SU-DHL-6 (cell line): ENCODE results near the gene HDGFL3.

Experiments
- CTCF ChIP-seq: fragments of 200-600 bp; sonication (generic); IDR thresholded peaks from one replicate; pipeline ENCODE4 v1.5.1; 2017; ENCODE audit warnings: antibody characterized with exemption, mild to moderate bottlenecking, low read length, moderate library complexity; ENCODE audit not compliant: insufficient read depth, poor library complexity, severe bottlenecking
- EZH2phosphoT487 ChIP-seq: fragments of 200-600 bp; sonication (generic), shearing (Covaris generic); conservative IDR thresholded peaks from 2 replicates; pipeline ENCODE4 v1.6.1; 2018; ENCODE audit warnings: mild to moderate bottlenecking, antibody characterized with exemption, low read length, moderate library complexity, mixed read lengths

- TF ChIP-seq CTCF (no peak), EZH2phosphoT487 (no peak)
Measured at GRCh38 chr15:83078712-83079111, 128.9 kb downstream of the HDGFL3 start.
